ENCODE data around the gene APELA. TPM values are rescaled to one million over a fixed set of nuclear protein-coding genes. Genes with fewer than 3 reads are reported as not detected.

The APELA gene
- total and polyA plus RNA-seq, 2 of the 13 experiments (the other 11 are each of a cell fraction or from before 2014, with no cell fraction given), result not detected

- no peak for TF ChIP-seq IKZF4 (CRISPR knock-in tag; IDR thresholded peaks at IDR 0.05; ENCODE audit: borderline replicate concordance, low read depth, not compliant biosample characterization)
These were observed 28.9 kb upstream of the APELA start (continued) for GRCh38 chr4:164847967-164848649.

DNA sequence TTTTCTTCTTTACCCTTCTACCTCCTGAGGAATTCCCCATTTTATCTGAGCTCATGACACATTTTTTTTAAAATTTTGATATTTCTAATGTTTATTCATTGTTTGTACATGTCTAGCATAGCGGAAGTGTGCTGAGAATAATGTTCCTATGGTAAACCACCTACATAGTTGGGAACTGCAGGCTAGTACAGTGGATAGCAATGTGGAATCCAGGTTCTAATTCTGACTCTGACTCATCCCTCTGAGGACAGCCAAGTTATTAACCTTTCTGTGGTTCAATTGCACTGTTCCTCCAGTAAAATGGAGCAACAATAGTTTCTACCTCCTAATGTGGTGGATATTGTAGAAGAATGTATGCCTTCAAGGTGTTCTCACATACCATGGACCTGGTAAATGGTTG lies 20.6 kb upstream of the APELA start:
- Histone ChIP-seq H2AFZ (ENCODE audit: low read length) (no peak overlapping the region), H3K36me3 (replicated peaks in 1 of 2; ENCODE audit: control insufficient read depth in 1 of 2, insufficient read depth in 2 of 2, low read length in 2 of 2) (no peaks in the 10 kb centered on the region), H3K27ac (ENCODE audit: extremely low read length, insufficient read depth, low read length) (no peak overlapping the region), H4K20me1 (ENCODE audit: insufficient read depth, low read length) (no peaks in the 10 kb centered on the region), H3K79me2 (ENCODE audit: insufficient read depth, low read length) (no peaks in the 10 kb centered on the region), H3K9ac (ENCODE audit: insufficient read depth, low read depth, low read length) (no peak overlapping the region), H3K9me3 (ENCODE audit: low read length) (no peaks in the 10 kb centered on the region), H3K27me3 (ENCODE audit: control insufficient read depth in 1 of 2, insufficient read depth in 2 of 2, low read length in 2 of 2) (no peaks in the 10 kb centered on the region), H3K4me3 (replicated peaks in 1 of 3; ENCODE audit: insufficient read depth in 1 of 3, low read depth in 2 of 3, low read length in 3 of 3) (no peak overlapping the region), H3K4me1 (ENCODE audit: insufficient read depth, low read length) (no peaks in the 10 kb centered on the region), H3K4me2 (ENCODE audit: low read depth, low read length) (no peak overlapping the region)
- in situ Hi-C loops (cut with HindIII; ENCODE audit: extremely low pct_ligation_motif_present, low pct_unique_long_range_greater_than_20kb), result no loop called here
- FAIRE-seq (no peak), DNase-seq (ENCODE audit: low spot score) (no peak), ATAC-seq (no peak)
- 88% methylated on average over 1 of the region's 1 CpG for WGBS (ENCODE audit: low lambda C conversion rate)
- POLR2A ChIA-PET, result no interaction called here
- intact Hi-C loops (cut with micrococcal nuclease; ENCODE audit: unreplicated experiment), result no loop called here
- no TSS peak for BruUV-seq (replicated peaks)
- CTCF ChIA-PET (ENCODE audit: low intra/inter-chr PET ratio, low total read pairs), result no interaction called here
- no peak for TF ChIP-seq REST (IDR thresholded peaks at IDR 0.05; ENCODE audit: borderline replicate concordance in 1 of 2, low read depth in 1 of 2, low read length in 2 of 2)
- no peak for TF ChIP-seq HBP1 (CRISPR knock-in tag; IDR thresholded peaks at IDR 0.05; ENCODE audit: low read depth)
- TF ChIP-seq KLF6 (CRISPR knock-in tag; IDR thresholded peaks at IDR 0.05), result no peak
- no peak for TF ChIP-seq NCOA2 (CRISPR knock-in tag; IDR thresholded peaks at IDR 0.05)
- TF ChIP-seq GATAD2A (CRISPR knock-in tag; IDR thresholded peaks at IDR 0.05), result no peak
- TF ChIP-seq RARG (CRISPR knock-in tag; IDR thresholded peaks at IDR 0.05; ENCODE audit: low read depth), result no peak
- TF ChIP-seq PRDM4 (CRISPR knock-in tag; IDR thresholded peaks at IDR 0.05; ENCODE audit: borderline replicate concordance), result no peak
- TF ChIP-seq MED1 (CRISPR knock-in tag; IDR thresholded peaks at IDR 0.05), result no peak
- no peak for TF ChIP-seq ZNF446 (CRISPR knock-in tag; IDR thresholded peaks at IDR 0.05)
- TF ChIP-seq, protein P1, sequence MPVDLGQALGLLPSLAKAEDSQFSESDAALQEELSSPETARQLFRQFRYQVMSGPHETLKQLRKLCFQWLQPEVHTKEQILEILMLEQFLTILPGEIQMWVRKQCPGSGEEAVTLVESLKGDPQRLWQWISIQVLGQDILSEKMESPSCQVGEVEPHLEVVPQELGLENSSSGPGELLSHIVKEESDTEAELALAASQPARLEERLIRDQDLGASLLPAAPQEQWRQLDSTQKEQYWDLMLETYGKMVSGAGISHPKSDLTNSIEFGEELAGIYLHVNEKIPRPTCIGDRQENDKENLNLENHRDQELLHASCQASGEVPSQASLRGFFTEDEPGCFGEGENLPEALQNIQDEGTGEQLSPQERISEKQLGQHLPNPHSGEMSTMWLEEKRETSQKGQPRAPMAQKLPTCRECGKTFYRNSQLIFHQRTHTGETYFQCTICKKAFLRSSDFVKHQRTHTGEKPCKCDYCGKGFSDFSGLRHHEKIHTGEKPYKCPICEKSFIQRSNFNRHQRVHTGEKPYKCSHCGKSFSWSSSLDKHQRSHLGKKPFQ (CRISPR knock-in tag; IDR thresholded peaks at IDR 0.05; ENCODE audit: insufficient replicate concordance), result no peak

Measured in HepG2 (cell line).